GM12892 (cell line): ENCODE measurements around the gene ANKS1A.

Source experiments
- POLR2A ChIP-seq: IDR thresholded peaks from 2 replicates; pipeline ENCODE4 v1.6.1; 2011; ENCODE audit warnings: low read depth, low read length, control low read depth
- TAF1 ChIP-seq: IDR thresholded peaks from 2 replicates; pipeline ENCODE4 v1.6.1; 2011; ENCODE audit warnings: low read depth, mild to moderate bottlenecking, control low read depth, low read length, borderline replicate concordance

GRCh38 chr6:35016502-35017321, 127.7 kb downstream of the ANKS1A start:
- TF ChIP-seq TAF1 (no peak), POLR2A (no peak)
